GM12891 (cell line): Measurements from ENCODE around the gene PALD1.

Source experiments
- POLR2A ChIP-seq: IDR thresholded peaks from 2 replicates; pipeline ENCODE4 v1.6.1; 2011; ENCODE audit warnings: low read depth, low read length, control low read depth
- POLR2AphosphoS5 ChIP-seq: IDR thresholded peaks from 2 replicates; pipeline ENCODE4 v1.6.1; 2011; ENCODE audit warnings: low read depth, low read length, control low read depth
- TAF1 ChIP-seq: IDR thresholded peaks from 2 replicates; pipeline ENCODE4 v1.6.1; 2011; ENCODE audit warnings: low read depth, low read length, control low read depth

- TF ChIP-seq POLR2AphosphoS5 (no peak), POLR2A (no peak), TAF1 (no peak)
Observed at GRCh38 chr10:70465278-70465677, 13.3 kb upstream of the PALD1 start.
